Thoracic aorta (tissue), 2 donors: ENCODE data around the gene INPP5A. TPM values are rescaled to one million over a fixed set of nuclear protein-coding genes. Genes with fewer than 3 reads are reported as not detected.

Experiments
- ATAC-seq: fragments of 150-250 bp; one replicate; pipeline ENCODE4 v1.8.0; 2017; ENCODE audit warnings: low read depth; ENCODE audit not compliant: insufficient number of reproducible peaks, low FRiP score
- DNase-seq: peaks from one replicate; pipeline ENCODE4 v3.0.0-alpha.2; 2020; ENCODE audit warnings: low spot score
- H3K27ac ChIP-seq, 2 donors: fragments of 200-600 bp; sonication (generic); 1 replicate in 1 of 2; 2 replicates in 1 of 2; pipeline ENCODE4 v1.5.1; 2016; ENCODE audit warnings: mild to moderate bottlenecking in 2 of 2, moderate library complexity in 2 of 2
- H3K27me3 ChIP-seq: fragments of 200-600 bp; sonication (generic); replicated peaks from 2 replicates; pipeline ENCODE4 v1.6.0; 2016; ENCODE audit warnings: mild to moderate bottlenecking; ENCODE audit not compliant: insufficient read depth
- H3K36me3 ChIP-seq: fragments of 200-600 bp; sonication (generic); one replicate; pipeline ENCODE4 v1.5.1; 2016
- H3K4me1 ChIP-seq, 2 donors: fragments of 200-600 bp; sonication (generic); 1 replicate in 1 of 2; 2 replicates in 1 of 2; pipeline versions ENCODE4 v1.5.1 to v1.6.0; 2016; ENCODE audit warnings: low read depth in 2 of 2, mild to moderate bottlenecking in 1 of 2; ENCODE audit not compliant: control insufficient read depth in 1 of 2
- H3K4me3 ChIP-seq: fragments of 200-600 bp; sonication (generic); 2 replicates; pipeline ENCODE4 v1.5.1; 2016; ENCODE audit warnings: mild to moderate bottlenecking
- H3K9me3 ChIP-seq: fragments of 200-600 bp; sonication (generic); 2 replicates; pipeline ENCODE4 v1.5.1; 2016
- CTCF ChIP-seq: fragments of 200-600 bp; sonication (generic); IDR thresholded peaks from one replicate; pipeline ENCODE4 v1.5.1; 2019; ENCODE audit warnings: antibody characterized with exemption
- total RNA-seq, 2 donors: library from RNA; depleted of rRNA; stranded (reverse); fragments of >200 nt; gene quantifications; one replicate each; pipeline versions ENCODE4 v1.1.0 to v1.2.3, GENCODE V29; 2016

Gene INPP5A
- total RNA-seq, 2 donors from 2014 or later = 120 to 142 TPM

GRCh38 chr10:132699411-132700155, 162.0 kb downstream of the INPP5A start:
- H3K9me3 ChIP-seq = no peaks in the 10 kb centered on the region
- no peaks in the 10 kb centered on the region for H3K27me3 ChIP-seq
- peak overlapping the region; percentile 38 to 41 for H3K27ac ChIP-seq
- ATAC-seq (no peak), DNase-seq (no peak)
- no peak for TF ChIP-seq CTCF
- H3K4me1 ChIP-seq = peaks cover 0 to 16% of the 10 kb centered on the region in 2 donors
- H3K36me3 ChIP-seq = no peaks in the 10 kb centered on the region
- peak overlapping the region; percentile 0 for H3K4me3 ChIP-seq

- DNase-seq = no peak
- Histone ChIP-seq H3K27me3 (no peaks in the 10 kb centered on the region), H3K4me1 (peaks cover 0 to 16% of the 10 kb centered on the region in 2 donors), H3K4me3 (peak overlapping the region; percentile 0), H3K9me3 (peaks cover 2% of the 10 kb centered on the region), H3K27ac (peak overlapping the region; percentile 38 to 41), H3K36me3 (peaks cover 4% of the 10 kb centered on the region)
- no peak for ATAC-seq
- no peak for TF ChIP-seq CTCF
Observed at GRCh38 chr10:132700156-132701098, 162.8 kb downstream of the INPP5A start.

GRCh38 chr10:132701099-132701845, 163.7 kb downstream of the INPP5A start:
- Histone ChIP-seq H3K36me3 (peaks cover 9% of the 10 kb centered on the region), H3K27me3 (no peaks in the 10 kb centered on the region), H3K27ac (no peak overlapping the region), H3K4me3 (no peak overlapping the region), H3K9me3 (peaks cover 10% of the 10 kb centered on the region), H3K4me1 (peaks cover 0 to 16% of the 10 kb centered on the region in 2 donors)
- TF ChIP-seq CTCF = no peak
- DNase-seq (no peak), ATAC-seq (no peak)

- Histone ChIP-seq H3K27me3 (no peaks in the 10 kb centered on the region), H3K4me3 (no peak overlapping the region), H3K9me3 (peaks cover 11% of the 10 kb centered on the region), H3K4me1 (peaks cover 0 to 16% of the 10 kb centered on the region in 2 donors), H3K27ac (no peak overlapping the region), H3K36me3 (peaks cover 15% of the 10 kb centered on the region)
- ATAC-seq (no peak), DNase-seq (no peak)
- TF ChIP-seq CTCF = no peak
Observed at GRCh38 chr10:132701846-132702190, 164.2 kb downstream of the INPP5A start.
